ENCODE measurements around the gene PYDC2. TPM values are rescaled to one million over a fixed set of nuclear protein-coding genes. Genes with fewer than 3 reads are reported as not detected.
A peak's percentile ranks its signal among the peaks of the same experiment; 100 is the strongest.

PYDC2 gene
- total RNA-seq, 1 experiment from 2014 or later = not detected

DNA sequence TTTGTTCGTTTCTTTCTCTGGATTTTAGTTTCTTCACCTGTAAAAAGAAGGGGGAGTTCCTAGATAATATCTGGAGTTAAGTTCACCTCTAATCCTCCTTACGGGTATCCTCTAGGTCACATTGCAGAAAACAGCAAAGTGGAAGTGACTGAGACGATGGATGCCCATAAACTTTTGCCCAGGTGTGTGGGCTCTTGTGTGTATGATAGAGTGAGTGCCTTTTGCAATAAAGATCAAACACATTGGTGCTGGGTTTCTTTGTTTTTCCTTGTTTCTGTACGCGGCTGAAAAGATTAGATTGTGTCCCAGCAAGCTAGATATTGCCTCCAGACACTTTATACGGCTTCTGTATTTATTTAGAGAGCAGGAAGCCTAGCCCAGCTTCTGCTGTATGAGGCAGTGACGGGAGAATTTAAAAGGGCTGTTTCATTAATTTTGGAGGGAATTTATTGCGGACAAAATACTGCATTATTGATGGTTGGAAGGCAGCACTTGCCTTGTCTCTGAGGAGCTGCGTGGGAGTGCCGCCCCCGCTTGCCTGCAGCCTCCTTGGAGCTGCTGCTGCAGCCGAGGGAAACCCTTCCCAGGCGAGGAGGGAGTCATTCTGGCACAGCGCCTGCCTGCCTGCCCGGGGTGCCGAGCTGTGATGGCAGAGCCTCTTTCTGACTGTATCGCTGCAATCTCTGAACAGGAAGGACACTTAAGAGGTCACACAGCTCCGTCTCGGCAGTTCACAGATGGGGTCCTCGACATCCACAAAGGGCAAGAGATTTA, 38.5 kb downstream of the PYDC2 start:
- no peaks in the 10 kb centered on the region for H3K79me2 ChIP-seq (ENCODE audit: low read depth)
- ChIA-PET CTCF (no interaction called here), POLR2A (ENCODE audit: unreplicated experiment) (no interaction called here)
- H2AFZ ChIP-seq = peak overlapping the region; percentile 31
- H3K4me2 ChIP-seq = no peak overlapping the region
- H3K4me1 ChIP-seq (replicated peaks; ENCODE audit: insufficient read depth) = no peaks in the 10 kb centered on the region
- BruUV-seq (replicated peaks) = no TSS peak
- no peaks in the 10 kb centered on the region for H3K9me3 ChIP-seq (ENCODE audit: insufficient read depth, low read depth)
- intact Hi-C loops (cut with micrococcal nuclease; ENCODE audit: unreplicated experiment) = no loop called here
- no peak overlapping the region for H3K27ac ChIP-seq
- peak in 1 of 2 experiments; percentile 16 for DNase-seq
- H3K4me3 ChIP-seq = no peak overlapping the region
- no peaks in the 10 kb centered on the region for H3K27me3 ChIP-seq (ENCODE audit: insufficient read depth, low read depth)
- no peaks in the 10 kb centered on the region for H3K36me3 ChIP-seq (ENCODE audit: low read depth)
- H3K9me2 ChIP-seq (ENCODE audit: insufficient read depth) = no peaks in the 10 kb centered on the region
- H3F3A ChIP-seq (ENCODE audit: insufficient read depth, low read depth) = no peaks in the 10 kb centered on the region
- no peak for TF ChIP-seq EZH2 (IDR thresholded peaks at IDR 0.05; ENCODE audit: low read depth)
- TF ChIP-seq, protein P1, sequence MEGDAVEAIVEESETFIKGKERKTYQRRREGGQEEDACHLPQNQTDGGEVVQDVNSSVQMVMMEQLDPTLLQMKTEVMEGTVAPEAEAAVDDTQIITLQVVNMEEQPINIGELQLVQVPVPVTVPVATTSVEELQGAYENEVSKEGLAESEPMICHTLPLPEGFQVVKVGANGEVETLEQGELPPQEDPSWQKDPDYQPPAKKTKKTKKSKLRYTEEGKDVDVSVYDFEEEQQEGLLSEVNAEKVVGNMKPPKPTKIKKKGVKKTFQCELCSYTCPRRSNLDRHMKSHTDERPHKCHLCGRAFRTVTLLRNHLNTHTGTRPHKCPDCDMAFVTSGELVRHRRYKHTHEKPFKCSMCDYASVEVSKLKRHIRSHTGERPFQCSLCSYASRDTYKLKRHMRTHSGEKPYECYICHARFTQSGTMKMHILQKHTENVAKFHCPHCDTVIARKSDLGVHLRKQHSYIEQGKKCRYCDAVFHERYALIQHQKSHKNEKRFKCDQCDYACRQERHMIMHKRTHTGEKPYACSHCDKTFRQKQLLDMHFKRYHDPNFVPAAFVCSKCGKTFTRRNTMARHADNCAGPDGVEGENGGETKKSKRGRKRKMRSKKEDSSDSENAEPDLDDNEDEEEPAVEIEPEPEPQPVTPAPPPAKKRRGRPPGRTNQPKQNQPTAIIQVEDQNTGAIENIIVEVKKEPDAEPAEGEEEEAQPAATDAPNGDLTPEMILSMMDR (conservative IDR thresholded peaks at IDR 0.05) = no peak
- H4K20me1 ChIP-seq (ENCODE audit: insufficient read depth) = no peaks in the 10 kb centered on the region

GRCh38 chr3:191500892-191501291, 39.9 kb downstream of the PYDC2 start:
- no TSS peak for BruUV-seq (replicated peaks)
- ChIA-PET POLR2A (ENCODE audit: unreplicated experiment) (no interaction called here), CTCF (no interaction called here)
- Histone ChIP-seq H3K4me3 (no peak overlapping the region), H3K27ac (no peak overlapping the region), H2AFZ (no peak overlapping the region), H3K79me2 (ENCODE audit: low read depth) (no peaks in the 10 kb centered on the region), H3K36me3 (ENCODE audit: low read depth) (no peaks in the 10 kb centered on the region), H3K4me2 (no peak overlapping the region), H3K4me1 (replicated peaks; ENCODE audit: insufficient read depth) (no peaks in the 10 kb centered on the region), H3F3A (ENCODE audit: insufficient read depth, low read depth) (no peaks in the 10 kb centered on the region), H3K27me3 (ENCODE audit: insufficient read depth, low read depth) (no peaks in the 10 kb centered on the region), H3K9me2 (ENCODE audit: insufficient read depth) (no peaks in the 10 kb centered on the region), H4K20me1 (ENCODE audit: insufficient read depth) (no peaks in the 10 kb centered on the region), H3K9me3 (ENCODE audit: insufficient read depth, low read depth) (no peaks in the 10 kb centered on the region)
- intact Hi-C loops (cut with micrococcal nuclease; ENCODE audit: unreplicated experiment) = no loop called here
- no peak for DNase-seq
- TF ChIP-seq EZH2 (IDR thresholded peaks at IDR 0.05; ENCODE audit: low read depth) = no peak
- TF ChIP-seq, protein P1 (conservative IDR thresholded peaks at IDR 0.05) = no peak

DNA sequence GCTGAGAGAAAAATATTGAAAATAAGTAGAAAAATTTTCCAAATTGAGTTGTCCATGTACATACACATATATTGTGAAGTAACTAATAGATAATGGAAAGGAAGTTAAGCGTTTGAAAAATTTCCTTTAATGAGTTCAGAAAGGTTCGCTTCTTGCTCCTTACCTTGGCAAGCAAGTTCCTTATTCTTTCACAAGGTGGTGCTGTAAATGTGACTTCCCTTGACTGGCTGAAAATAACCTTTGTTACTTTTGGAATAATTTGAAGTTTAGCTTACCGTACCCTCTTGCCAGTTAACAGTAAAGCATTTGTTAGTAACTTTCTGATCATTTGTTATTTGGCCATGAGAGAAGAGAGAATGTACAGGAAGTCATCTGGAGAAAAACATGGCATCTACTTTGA, 41.6 kb downstream of the PYDC2 start:
- Histone ChIP-seq H3K9me3 (ENCODE audit: insufficient read depth, low read depth) (no peaks in the 10 kb centered on the region), H3F3A (ENCODE audit: insufficient read depth, low read depth) (no peaks in the 10 kb centered on the region), H3K79me2 (ENCODE audit: low read depth) (no peaks in the 10 kb centered on the region), H4K20me1 (ENCODE audit: insufficient read depth) (no peaks in the 10 kb centered on the region), H3K4me2 (no peak overlapping the region), H2AFZ (no peak overlapping the region), H3K27me3 (ENCODE audit: insufficient read depth, low read depth) (no peaks in the 10 kb centered on the region), H3K4me3 (no peak overlapping the region), H3K4me1 (replicated peaks; ENCODE audit: insufficient read depth) (no peaks in the 10 kb centered on the region), H3K36me3 (ENCODE audit: low read depth) (no peaks in the 10 kb centered on the region), H3K27ac (no peak overlapping the region), H3K9me2 (ENCODE audit: insufficient read depth) (no peaks in the 10 kb centered on the region)
- POLR2A ChIA-PET (ENCODE audit: unreplicated experiment) = interaction anchor here (0.6 kb wide), 1 partner anchor 187 kb away, joined by 3 read pairs; no protein-coding TSS in a partner anchor
- DNase-seq = no peak
- CTCF ChIA-PET = no interaction called here
- TF ChIP-seq, protein P1 (conservative IDR thresholded peaks at IDR 0.05) = peak; percentile 61
- TF ChIP-seq EZH2 (IDR thresholded peaks at IDR 0.05; ENCODE audit: low read depth) = no peak
- BruUV-seq (replicated peaks) = no TSS peak
- intact Hi-C loops (cut with micrococcal nuclease; ENCODE audit: unreplicated experiment) = no loop called here
